Breast epithelium (tissue), 4 donors: ENCODE data around the gene PLA2G4C. TPM values are rescaled to one million over a fixed set of nuclear protein-coding genes. Genes with fewer than 3 reads are reported as not detected.

ENCODE experiments used
- DNase-seq, 2 donors: peaks; one replicate each; pipeline ENCODE4 v3.0.0-alpha.2; 2019; ENCODE audit warnings: low spot score in 2 of 2
- H3K27ac ChIP-seq, 2 donors: fragments of 200-600 bp; sonication (generic) in 1 of 2; one replicate each; pipeline ENCODE4 v1.5.1; 2016 to 2019; ENCODE audit warnings: mild to moderate bottlenecking in 1 of 2
- H3K27me3 ChIP-seq, 2 donors: fragments of 200-600 bp; sonication (generic) in 1 of 2; one replicate each; pipeline versions ENCODE4 v1.5.1 to v1.6.0; 2017 to 2019; ENCODE audit warnings: control low read depth in 1 of 2, mild to moderate bottlenecking in 1 of 2
- H3K36me3 ChIP-seq: fragments of 200-600 bp; one replicate; pipeline ENCODE4 v1.5.1; 2019
- H3K4me1 ChIP-seq, 2 donors: fragments of 200-600 bp; sonication (generic); one replicate each; pipeline ENCODE4 v1.5.1; 2016 to 2019; ENCODE audit warnings: control low read depth in 1 of 2
- H3K4me3 ChIP-seq, 3 donors: fragments of 200-600 bp; sonication (generic); 1 replicate in 2 of 3; 2 replicates in 1 of 3; pipeline ENCODE4 v1.5.1; 2016 to 2019; ENCODE audit warnings: mild to moderate bottlenecking in 3 of 3, moderate library complexity in 2 of 3
- H3K9me3 ChIP-seq, 2 donors: fragments of 200-600 bp; sonication (generic) in 1 of 2; one replicate each; pipeline ENCODE4 v1.5.1; 2016 to 2019; ENCODE audit warnings: control low read depth in 1 of 2
- POLR2A ChIP-seq: fragments of 450-650 bp; IDR thresholded peaks from one replicate; pipeline ENCODE4 v1.6.1; 2016; ENCODE audit warnings: antibody characterized with exemption, mild to moderate bottlenecking, moderate library complexity
- POLR2AphosphoS5 ChIP-seq, 3 donors: sonication (generic); formaldehyde crosslinking; IDR thresholded peaks; one replicate each; pipeline ENCODE4 v1.6.1; 2017; ENCODE audit warnings: antibody characterized with exemption in 3 of 3
- intact Hi-C: fragments of 100-400 bp; cut with DNase I; formaldehyde crosslinking; loops from one replicate; pipeline ENCODE4 v1.15.1; 2023; ENCODE audit warnings: low total_unique reads
- total RNA-seq, 3 donors: library from RNA; depleted of rRNA; stranded (reverse); fragments of >200 nt; gene quantifications; one replicate each; pipeline ENCODE4 v1.1.0, GENCODE V29; 2016
- TF ChIP-seq, protein P1 (sequence below), 3 donors: fragments of 450-650 bp; IDR thresholded peaks; one replicate each; pipeline ENCODE4 v1.5.1; 2016 to 2017; ENCODE audit warnings: antibody characterized with exemption in 3 of 3, mild to moderate bottlenecking in 3 of 3, moderate library complexity in 3 of 3

The PLA2G4C gene
- total RNA-seq, 3 donors from 2014 or later, result 2.6 to 10.5 (median 5.1) TPM

DNA sequence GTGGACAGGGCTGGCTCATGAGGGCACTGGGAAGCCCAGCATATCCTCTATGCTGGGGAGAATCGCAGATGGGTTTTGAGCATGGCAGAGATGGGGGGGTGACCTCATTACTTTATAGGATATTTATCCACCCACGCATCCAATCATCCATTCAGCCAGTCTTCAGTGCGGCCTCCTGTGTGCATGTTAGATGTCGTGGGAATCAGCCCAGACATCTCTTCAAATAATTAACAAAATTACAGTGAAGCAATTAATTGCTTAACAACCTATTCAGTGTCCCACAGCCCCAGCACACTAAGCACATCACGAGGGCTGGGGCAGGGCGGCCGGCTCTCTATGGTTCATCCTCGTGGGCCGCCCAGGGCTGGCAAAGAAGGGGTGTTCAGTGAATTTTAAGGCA, 38.0 kb upstream of the PLA2G4C start:
- no peak for DNase-seq
- TF ChIP-seq POLR2AphosphoS5 (IDR thresholded peaks at IDR 0.05), result no peak
- H3K27me3 ChIP-seq, result no peaks in the 10 kb centered on the region
- H3K27ac ChIP-seq, result no peak overlapping the region
- H3K4me3 ChIP-seq, result no peak overlapping the region
- peaks cover 5% of the 10 kb centered on the region for H3K36me3 ChIP-seq
- H3K9me3 ChIP-seq, result no peaks in the 10 kb centered on the region
- intact Hi-C loops, result no loop called here
- H3K4me1 ChIP-seq, result no peaks in the 10 kb centered on the region

DNA sequence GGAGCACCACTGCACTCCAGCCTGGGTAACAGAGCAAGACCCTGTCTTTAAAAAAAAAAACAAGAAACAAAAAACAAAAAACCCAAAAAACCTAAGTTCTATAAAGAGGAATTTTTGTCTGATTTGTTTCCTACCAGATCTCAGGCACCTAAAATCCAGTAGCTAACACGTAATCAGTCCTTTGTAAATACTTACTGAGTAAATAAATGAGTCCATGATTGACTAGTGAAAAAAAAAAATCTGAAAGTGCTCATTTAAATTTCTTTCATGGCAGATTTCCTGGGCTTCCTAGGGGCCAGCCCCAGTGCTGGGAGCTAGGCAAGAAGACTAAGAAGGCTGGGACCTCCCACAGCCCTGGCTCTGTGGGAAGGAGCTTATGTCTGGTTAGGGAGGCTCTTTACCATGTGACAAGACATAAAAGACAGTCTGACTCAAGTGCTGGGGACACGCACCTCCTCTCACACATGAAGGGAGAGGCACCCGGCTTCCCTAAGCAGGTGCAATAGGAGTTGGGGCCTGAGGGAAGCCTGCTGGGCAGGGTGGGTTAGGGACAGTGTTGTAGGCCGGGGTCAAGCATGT, 37.1 kb upstream of the PLA2G4C start:
- no peaks in the 10 kb centered on the region for H3K9me3 ChIP-seq
- H3K4me3 ChIP-seq, result no peak overlapping the region
- TF ChIP-seq, protein P1, sequence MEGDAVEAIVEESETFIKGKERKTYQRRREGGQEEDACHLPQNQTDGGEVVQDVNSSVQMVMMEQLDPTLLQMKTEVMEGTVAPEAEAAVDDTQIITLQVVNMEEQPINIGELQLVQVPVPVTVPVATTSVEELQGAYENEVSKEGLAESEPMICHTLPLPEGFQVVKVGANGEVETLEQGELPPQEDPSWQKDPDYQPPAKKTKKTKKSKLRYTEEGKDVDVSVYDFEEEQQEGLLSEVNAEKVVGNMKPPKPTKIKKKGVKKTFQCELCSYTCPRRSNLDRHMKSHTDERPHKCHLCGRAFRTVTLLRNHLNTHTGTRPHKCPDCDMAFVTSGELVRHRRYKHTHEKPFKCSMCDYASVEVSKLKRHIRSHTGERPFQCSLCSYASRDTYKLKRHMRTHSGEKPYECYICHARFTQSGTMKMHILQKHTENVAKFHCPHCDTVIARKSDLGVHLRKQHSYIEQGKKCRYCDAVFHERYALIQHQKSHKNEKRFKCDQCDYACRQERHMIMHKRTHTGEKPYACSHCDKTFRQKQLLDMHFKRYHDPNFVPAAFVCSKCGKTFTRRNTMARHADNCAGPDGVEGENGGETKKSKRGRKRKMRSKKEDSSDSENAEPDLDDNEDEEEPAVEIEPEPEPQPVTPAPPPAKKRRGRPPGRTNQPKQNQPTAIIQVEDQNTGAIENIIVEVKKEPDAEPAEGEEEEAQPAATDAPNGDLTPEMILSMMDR (IDR thresholded peaks at IDR 0.05), result no peak
- TF ChIP-seq POLR2AphosphoS5 (IDR thresholded peaks at IDR 0.05) (no peak), POLR2A (no peak)
- H3K27ac ChIP-seq, result no peak overlapping the region
- no peak for DNase-seq
- H3K27me3 ChIP-seq, result no peaks in the 10 kb centered on the region
- intact Hi-C loops, result no loop called here
- H3K4me1 ChIP-seq, result no peaks in the 10 kb centered on the region
- H3K36me3 ChIP-seq, result peaks cover 5% of the 10 kb centered on the region

DNA sequence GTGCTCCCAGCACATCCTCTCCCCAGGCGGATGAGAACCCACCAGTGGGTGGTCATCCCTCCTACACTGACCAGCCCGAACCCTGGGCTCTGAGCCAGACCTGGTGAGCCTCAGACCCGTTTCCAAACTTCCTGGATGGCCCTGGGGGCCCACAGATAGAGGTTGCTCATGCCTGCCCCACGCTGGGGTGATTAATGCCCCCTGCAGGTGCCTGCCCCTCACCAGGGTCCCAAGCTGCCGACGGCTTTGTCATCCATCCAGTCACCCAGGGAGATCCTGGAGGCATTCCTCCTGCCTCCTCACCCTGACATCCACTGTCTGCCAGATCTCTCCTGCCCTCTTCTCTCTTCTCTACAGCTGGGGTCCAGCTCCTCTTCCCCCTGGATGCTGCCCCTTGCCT, 28.4 kb upstream of the PLA2G4C start:
- no peak overlapping the region for H3K27ac ChIP-seq
- H3K4me3 ChIP-seq, result no peak overlapping the region
- DNase-seq, result no peak
- H3K36me3 ChIP-seq, result no peaks in the 10 kb centered on the region
- TF ChIP-seq POLR2AphosphoS5 (IDR thresholded peaks at IDR 0.05) (no peak), POLR2A (no peak)
- TF ChIP-seq, protein P1 (IDR thresholded peaks at IDR 0.05), result no peak
- H3K9me3 ChIP-seq, result no peaks in the 10 kb centered on the region
- H3K27me3 ChIP-seq, result no peaks in the 10 kb centered on the region
- intact Hi-C loops, result no loop called here
- no peaks in the 10 kb centered on the region for H3K4me1 ChIP-seq

DNA sequence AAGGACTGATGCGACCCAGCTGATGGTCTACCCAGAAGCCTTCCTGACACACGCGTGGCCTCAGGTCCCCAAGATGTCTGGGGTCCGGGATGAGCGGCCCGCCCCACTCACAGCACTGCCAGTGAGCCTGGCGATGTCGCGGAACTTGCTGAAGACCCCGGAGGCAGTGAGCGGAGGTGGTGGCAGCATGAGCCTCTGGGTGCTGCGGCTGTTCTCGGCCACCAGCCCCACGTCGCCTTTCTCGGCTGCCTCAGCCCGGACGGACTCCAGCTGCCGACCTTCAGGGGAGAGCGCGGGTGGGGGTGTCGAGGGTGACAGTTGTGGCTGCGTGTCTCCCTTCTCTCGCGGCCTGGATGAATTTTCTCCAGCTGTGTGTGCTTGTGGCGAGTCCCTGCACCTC, 26.8 kb upstream of the PLA2G4C start:
- Histone ChIP-seq H3K9me3 (no peaks in the 10 kb centered on the region), H3K36me3 (no peaks in the 10 kb centered on the region), H3K4me1 (no peaks in the 10 kb centered on the region), H3K27me3 (no peaks in the 10 kb centered on the region), H3K4me3 (no peak overlapping the region), H3K27ac (no peak overlapping the region)
- intact Hi-C loops, result no loop called here
- DNase-seq, result no peak
- TF ChIP-seq, protein P1 (IDR thresholded peaks at IDR 0.05), result no peak
- no peak for TF ChIP-seq POLR2AphosphoS5 (IDR thresholded peaks at IDR 0.05)
- no peak for TF ChIP-seq POLR2A

DNA sequence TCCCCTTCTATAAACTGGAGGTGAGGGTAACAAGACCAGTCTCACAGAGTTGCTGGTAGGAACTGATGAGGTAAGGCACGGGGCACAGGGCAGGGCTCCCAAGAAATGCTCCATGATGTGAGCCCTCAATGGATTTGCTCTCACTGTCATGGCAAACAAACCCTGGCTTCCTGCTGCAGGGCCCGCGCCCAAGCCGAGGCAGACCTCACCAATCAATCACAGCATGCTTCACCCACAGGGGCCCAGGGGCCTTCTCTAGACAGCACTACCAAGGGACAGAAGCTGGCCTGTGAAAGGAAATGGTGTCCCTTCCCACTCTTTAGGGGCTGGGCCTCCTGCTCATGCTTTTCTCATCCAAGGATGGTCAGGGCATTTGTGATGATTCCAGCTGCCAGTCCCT, 25.9 kb upstream of the PLA2G4C start:
- TF ChIP-seq POLR2A (no peak), POLR2AphosphoS5 (IDR thresholded peaks at IDR 0.05) (no peak)
- TF ChIP-seq, protein P1 (IDR thresholded peaks at IDR 0.05), result no peak
- Histone ChIP-seq H3K27ac (no peak overlapping the region), H3K4me3 (no peak overlapping the region), H3K9me3 (no peaks in the 10 kb centered on the region), H3K36me3 (no peaks in the 10 kb centered on the region), H3K4me1 (no peaks in the 10 kb centered on the region), H3K27me3 (no peaks in the 10 kb centered on the region)
- DNase-seq, result no peak
- intact Hi-C loops, result no loop called here

DNA sequence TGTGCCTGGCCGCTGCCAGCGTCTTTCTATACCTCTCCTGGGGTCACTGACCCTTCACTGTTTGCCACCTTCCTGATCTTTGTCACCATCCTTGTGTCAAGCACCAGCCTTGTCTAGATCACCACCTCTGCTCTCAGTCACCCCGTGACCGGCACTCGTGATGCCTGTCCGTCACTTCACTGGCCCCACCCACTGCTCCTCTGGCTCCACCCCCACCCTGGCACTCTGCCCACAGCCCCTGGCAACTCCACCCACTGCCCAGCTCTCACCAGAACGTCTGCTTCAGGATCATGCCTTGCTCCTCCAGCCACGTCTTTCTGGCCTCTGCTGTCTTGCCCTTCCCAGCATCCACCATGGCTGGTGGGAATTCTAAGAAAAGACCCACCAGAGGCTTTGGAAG, 24.8 kb upstream of the PLA2G4C start:
- Histone ChIP-seq H3K36me3 (no peaks in the 10 kb centered on the region), H3K9me3 (no peaks in the 10 kb centered on the region)
- intact Hi-C loops, result no loop called here

More for the DNA sequence above, 24.8 kb upstream of the PLA2G4C start:
- TF ChIP-seq POLR2AphosphoS5 (IDR thresholded peaks at IDR 0.05), result no peak
- TF ChIP-seq, protein P1 (IDR thresholded peaks at IDR 0.05), result no peak
- no peak for TF ChIP-seq POLR2A
- no peak for DNase-seq
- Histone ChIP-seq H3K27ac (no peak overlapping the region), H3K4me1 (no peaks in the 10 kb centered on the region), H3K27me3 (no peaks in the 10 kb centered on the region), H3K4me3 (no peak overlapping the region)
